HL-60/S4 (cell line): ENCODE results near the gene FYB2.

Source experiments
- in situ Hi-C: fragments of 300-500 bp; cut with MboI; formaldehyde crosslinking; loops from 2 replicates; pipeline ENCODE4 v1.14.3; 2022; ENCODE audit warnings: low sequenced_read_pairs

The FYB2 gene

GRCh38 chr1:56726706-56727105 is 92.5 kb downstream of the FYB2 start:
- in situ Hi-C loops, result no loop called here

DNA sequence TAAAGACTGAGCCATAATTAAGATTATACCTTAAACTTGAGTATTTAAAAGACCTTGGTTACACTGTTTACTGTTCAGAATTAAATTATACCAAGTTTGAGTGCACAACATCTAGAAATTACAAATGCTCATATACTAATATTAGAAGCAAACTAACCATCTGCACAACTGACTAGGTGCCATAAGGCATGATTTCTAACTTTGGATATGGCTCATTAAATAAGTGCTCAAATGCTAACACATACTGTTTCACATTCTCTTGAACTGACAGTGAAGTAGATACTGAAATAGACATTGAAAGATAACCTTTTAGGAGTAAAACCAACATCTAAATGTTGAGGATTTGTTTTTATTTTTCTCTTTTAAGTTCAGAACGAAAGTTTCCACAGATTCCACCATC is 100.0 kb downstream of the FYB2 start:
- in situ Hi-C loops, result no loop called here

- in situ Hi-C loops, result no loop called here
Measured at GRCh38 chr1:56715156-56715555, 104.0 kb downstream of the FYB2 start.

- in situ Hi-C loops, result no loop called here
Measured at GRCh38 chr1:56713112-56713511, 106.1 kb downstream of the FYB2 start.

DNA sequence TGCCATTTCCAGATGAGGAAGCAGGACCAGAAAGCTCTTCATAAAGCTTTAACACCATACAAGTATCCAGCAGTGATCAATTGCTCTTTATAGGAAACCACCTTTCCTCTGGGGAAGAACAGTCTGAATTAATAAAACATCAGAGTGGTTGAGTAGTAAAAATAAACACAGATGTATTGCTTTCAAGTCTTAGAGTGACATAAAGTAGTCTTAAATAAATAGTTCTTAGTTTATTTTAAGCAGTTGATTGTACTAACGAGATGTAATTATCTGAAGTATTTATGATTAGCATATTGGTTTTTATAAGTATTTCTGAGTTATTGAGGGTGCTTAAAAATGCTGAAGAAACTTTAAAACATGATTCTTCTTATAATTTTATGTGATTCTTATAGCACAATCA is 107.1 kb downstream of the FYB2 start:
- in situ Hi-C loops, result no loop called here

DNA sequence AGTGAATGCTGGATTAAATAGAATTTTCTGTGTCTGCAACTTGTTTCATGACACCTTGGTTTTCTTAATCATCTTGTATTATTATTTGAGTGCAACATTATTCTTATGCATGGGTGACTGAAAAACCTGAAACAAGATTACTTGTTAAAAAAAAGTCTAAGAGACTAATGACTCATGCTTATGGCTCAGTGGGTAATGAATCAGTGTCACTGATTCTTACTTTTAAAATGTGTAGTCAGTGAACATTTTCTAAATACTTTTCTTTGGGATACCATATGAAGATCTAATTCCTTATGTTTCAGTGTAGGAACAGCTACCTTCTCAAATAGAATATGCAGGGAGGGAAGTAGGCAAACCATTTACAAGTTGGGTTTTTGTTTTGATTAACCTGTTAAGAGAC is 108.6 kb downstream of the FYB2 start:
- in situ Hi-C loops, result no loop called here

DNA sequence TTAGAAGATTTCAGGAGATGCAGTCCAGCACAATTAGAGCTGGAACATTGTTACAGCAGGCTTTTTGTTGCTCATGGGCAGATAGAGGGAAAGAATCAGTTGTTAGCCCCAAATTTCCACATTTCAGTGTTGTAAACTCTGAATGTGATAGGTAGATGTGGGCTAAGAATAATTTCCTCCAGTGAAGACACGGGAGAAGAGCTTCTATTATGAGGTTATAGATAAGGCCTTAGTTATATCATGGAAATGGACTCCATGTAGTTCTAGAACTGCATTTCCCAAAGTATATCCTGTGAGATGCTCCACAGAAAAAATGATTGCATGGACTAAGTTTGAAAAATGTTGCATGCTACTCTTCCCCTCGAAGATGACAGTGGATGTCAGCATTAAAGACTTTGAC is 109.2 kb downstream of the FYB2 start:
- in situ Hi-C loops, result no loop called here

- in situ Hi-C loops, result no loop called here
Measured at GRCh38 chr1:56709269-56709880, 109.8 kb downstream of the FYB2 start.

- in situ Hi-C loops, result no loop called here
Measured at GRCh38 chr1:56707379-56707778, 111.8 kb downstream of the FYB2 start.

- in situ Hi-C loops, result no loop called here
Measured at GRCh38 chr1:56703747-56704146, 115.5 kb downstream of the FYB2 start.

GRCh38 chr1:56696663-56697062 is 122.5 kb downstream of the FYB2 start:
- in situ Hi-C loops, result no loop called here

DNA sequence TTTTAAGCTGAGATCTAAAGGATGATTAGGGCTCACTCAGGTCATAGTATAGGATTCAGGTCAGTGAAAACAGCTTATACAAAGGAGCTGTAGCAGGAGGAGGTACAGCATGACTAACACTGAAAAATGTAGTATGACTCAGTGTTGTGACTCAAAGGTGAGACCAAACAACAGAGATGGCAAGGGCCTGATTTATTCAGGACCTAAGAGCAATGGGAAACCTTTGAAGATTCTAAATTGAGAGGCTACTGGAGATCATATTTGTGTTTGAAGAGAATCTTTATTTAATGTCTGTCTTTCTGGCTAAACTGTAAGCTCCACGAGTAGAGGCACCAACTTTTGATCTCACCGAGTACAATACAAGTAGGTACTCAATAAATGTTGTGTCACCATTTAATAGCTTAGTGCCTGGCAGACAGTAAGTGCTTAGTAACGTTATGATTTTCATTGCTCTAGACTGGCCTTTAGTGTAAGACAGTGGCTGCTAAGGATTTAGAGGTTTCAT is 130.6 kb downstream of the FYB2 start:
- in situ Hi-C loops, result no loop called here

- in situ Hi-C loops, result no loop called here
Measured at GRCh38 chr1:56686169-56686568, 133.0 kb downstream of the FYB2 start.

DNA sequence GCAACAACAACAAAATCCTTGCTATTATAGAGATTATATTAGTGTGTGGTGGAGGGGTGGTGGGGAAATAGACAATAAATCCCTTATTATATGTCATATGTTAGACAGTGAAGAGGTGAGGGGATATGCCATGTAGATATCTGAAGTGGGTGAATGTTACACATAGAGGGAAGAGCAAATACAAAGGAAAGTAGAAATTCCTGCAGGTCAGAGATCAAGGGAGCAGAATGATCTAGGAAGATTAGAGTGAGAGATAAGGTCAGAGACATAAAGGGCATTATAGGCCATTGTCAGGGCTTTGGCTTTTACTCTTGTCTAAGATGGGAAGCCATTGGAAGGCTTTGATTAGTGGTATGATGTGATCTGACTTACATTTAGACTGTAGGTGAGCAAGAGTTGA is 135.6 kb downstream of the FYB2 start:
- in situ Hi-C loops, result no loop called here

GRCh38 chr1:56676571-56677035 is 142.6 kb downstream of the FYB2 start:
- in situ Hi-C loops, result no loop called here

GRCh38 chr1:56675763-56676162 is 143.4 kb downstream of the FYB2 start:
- in situ Hi-C loops, result no loop called here

- in situ Hi-C loops, result no loop called here
Measured at GRCh38 chr1:56672579-56672978, 146.6 kb downstream of the FYB2 start.

- in situ Hi-C loops, result no loop called here
Measured at GRCh38 chr1:56671542-56671941, 147.7 kb downstream of the FYB2 start.

GRCh38 chr1:56671085-56671484 is 148.1 kb downstream of the FYB2 start:
- in situ Hi-C loops, result no loop called here

- in situ Hi-C loops, result no loop called here
Measured at GRCh38 chr1:56670350-56670749, 148.9 kb downstream of the FYB2 start.
